HG02798 (cell line): ENCODE data around the gene SUCLG1.
"Not testable (repeated sequence)": the region's sequence is repeated elsewhere in the genome, so short reads cannot be mapped to it uniquely, and the experiment has no call there.

Experiments used
- ATAC-seq: cut with Tn5 transposase; IDR thresholded peaks from one replicate; pipeline ENCODE4 v1.9.1; 2021; ENCODE audit warnings: mild to moderate bottlenecking; ENCODE audit not compliant: unreplicated experiment, poor library complexity

The SUCLG1 gene

GRCh38 chr2:84472423-84472822 lies 13.3 kb upstream of the SUCLG1 start:
- not testable (repeated sequence) for ATAC-seq

- no peak for ATAC-seq
These were observed 8.3 kb upstream of the SUCLG1 start for GRCh38 chr2:84467389-84467788.

GRCh38 chr2:84461310-84461709 lies 2.2 kb upstream of the SUCLG1 start:
- ATAC-seq, result no peak

- ATAC-seq, result no peak
These were observed 1.6 kb upstream of the SUCLG1 start for GRCh38 chr2:84460670-84461069.

- ATAC-seq, result no peak
These were observed 907 bp upstream of the SUCLG1 start for GRCh38 chr2:84459944-84460429.

GRCh38 chr2:84458551-84459017 lies 496 bp downstream of the SUCLG1 start:
- peak; percentile 25 for ATAC-seq

DNA sequence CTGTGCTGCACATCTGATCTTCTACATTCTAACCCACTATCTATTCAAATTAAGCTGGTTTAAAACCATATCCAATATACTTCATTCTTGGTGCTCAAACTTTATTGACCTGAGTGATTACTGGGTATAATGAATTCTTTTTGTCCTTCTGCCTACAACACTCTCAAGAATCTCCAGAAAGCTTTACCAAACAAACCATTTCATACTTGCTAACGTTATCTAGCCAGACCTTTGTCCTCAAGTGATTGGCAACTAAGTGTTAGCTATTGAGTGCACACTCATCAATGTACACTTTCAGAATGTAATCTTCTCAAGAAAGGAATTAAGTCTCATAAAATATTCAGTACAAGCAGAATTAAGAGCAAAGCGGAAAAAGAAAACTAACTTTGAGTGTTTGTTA lies 1.4 kb downstream of the SUCLG1 start:
- no peak for ATAC-seq

DNA sequence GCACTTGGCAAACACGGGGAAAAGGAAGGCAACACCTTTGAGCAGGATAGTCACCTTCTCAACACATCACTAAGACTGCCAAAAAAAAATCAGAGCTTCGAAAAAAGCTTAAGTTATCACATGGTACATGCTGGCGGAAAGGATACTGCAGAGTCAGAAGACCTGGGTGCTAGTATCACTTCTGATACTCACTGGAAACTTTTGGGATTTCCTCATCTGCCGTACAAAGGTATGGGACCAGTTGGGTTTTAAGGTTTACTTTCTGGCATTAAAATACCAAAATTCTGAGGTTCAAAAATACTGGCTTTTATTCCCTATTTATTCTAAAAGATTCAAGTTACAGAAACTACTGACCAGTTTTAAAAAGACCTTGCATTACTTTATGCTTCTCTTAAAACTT lies 2.9 kb downstream of the SUCLG1 start:
- ATAC-seq, result no peak

GRCh38 chr2:84454581-84454980 lies 4.5 kb downstream of the SUCLG1 start:
- no peak for ATAC-seq

DNA sequence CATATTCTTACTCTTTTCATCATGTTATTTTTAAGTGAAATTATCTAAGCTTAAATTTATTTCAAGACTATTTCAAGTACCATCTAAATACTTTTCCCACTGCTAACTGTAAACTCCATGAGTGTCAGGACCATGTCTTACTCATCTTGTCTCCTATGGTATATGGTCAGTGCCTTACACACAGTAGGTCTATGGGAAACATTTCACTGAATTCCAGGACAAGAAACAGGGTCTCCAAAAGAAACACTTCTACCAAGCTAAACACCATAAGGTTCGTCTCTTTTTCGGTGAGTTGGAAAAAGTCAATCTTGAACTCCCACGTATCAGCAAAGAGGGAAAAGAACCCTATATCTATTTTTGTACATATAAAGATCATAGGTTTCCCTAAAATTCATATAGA lies 6.5 kb downstream of the SUCLG1 start:
- no peak for ATAC-seq

- no peak for ATAC-seq
These were observed 7.5 kb downstream of the SUCLG1 start for GRCh38 chr2:84451579-84451978.

DNA sequence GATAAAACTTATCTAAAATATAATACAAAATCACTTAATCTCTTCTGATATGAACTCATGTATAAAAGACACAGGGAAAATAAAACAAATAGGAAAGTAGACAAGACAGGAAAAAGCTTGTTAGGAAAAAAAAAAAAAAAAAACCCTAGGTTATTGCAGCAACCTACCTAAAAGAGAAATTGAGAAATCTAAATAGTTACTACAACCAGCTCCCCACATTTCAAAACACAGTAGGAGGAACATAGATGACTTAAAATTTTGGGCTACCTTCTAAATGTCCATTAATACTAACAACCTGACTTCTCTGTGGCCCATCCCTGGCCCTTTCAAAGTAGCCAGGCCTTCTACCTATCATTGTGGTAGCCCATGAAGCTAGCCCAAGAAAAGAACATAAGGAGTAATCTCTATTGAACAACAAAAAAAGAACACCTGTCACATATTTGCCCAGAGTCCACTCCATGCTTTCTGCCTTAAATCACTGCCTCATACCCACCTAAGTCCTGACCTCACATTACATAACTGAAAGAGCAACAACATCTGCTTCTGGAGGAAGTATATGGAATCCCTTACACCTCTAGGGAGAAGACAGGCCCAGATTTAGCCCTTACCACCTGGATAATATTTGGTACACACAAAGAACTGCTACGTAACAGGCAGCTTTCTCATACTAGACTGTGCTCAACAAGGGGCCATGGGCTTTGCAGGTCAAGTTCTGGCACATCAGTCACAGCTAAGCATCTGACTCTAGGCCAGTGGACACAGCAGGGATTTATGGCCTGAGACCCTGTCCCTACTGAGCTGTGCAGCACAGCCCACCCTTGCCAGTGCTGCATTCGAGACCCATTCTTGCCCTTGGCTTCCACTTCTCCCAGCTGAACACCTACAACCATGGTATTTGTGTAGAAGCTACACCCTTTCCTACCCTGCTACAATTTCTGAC lies 8.5 kb downstream of the SUCLG1 start:
- ATAC-seq, result no peak

GRCh38 chr2:84449711-84450110 lies 9.4 kb downstream of the SUCLG1 start:
- ATAC-seq, result no peak

DNA sequence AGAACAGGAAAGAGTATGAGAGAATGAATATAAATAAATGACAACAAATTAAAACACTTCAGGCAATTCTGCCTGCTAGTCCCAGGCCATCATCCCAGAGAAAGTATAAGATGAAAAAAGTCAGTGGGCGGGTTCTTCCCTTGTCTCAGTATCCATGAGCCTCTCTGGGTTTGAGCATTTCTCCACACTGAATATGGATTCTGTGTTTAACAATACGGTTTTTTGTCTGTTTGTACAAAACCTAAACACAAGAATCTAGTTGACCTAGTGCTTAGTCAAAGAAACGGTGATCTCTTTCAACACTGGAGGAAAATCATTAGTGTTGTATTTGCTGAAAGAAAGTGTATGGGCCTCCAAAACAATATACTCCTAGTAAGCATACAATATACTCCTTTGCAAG lies 10.0 kb downstream of the SUCLG1 start:
- no peak for ATAC-seq

DNA sequence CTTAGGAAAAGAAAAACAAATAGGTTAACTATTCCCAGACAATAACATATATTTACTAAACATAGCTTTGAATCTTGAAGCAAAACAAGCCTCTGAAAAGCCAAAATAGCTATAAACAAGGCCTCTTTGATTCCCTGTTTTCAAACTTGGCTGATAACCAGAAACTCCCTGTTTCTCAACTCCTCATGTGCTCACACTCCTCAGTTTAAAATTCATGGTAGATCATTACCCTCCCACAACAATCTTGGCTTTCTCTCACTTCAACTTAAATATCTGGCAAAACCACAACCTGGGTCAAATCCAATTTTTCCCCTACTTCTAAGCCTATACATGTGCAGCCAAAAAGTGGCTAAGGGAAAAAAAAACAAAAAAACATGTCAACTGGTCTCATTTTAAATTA lies 15.6 kb downstream of the SUCLG1 start:
- no peak for ATAC-seq

- ATAC-seq, result no peak
These were observed 16.2 kb downstream of the SUCLG1 start for GRCh38 chr2:84442888-84443287.

DNA sequence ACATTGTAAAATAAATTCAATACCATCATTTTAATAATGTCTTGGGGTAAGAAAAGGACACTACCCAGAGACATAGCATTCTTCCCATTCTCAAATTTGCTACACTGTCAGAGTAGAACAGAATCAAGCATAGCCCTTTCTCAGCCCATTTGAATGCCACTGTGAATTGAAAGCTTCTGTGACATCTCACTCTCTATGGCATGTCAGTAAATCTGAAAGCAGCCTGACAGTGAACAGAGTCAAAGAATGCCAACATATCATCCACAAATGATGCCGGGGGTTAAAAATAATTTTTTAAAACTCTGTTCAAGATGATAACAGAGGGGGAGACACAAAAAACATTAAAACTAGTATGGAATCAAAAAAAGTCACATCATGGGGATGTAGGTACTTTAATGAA lies 17.6 kb downstream of the SUCLG1 start:
- no peak for ATAC-seq

DNA sequence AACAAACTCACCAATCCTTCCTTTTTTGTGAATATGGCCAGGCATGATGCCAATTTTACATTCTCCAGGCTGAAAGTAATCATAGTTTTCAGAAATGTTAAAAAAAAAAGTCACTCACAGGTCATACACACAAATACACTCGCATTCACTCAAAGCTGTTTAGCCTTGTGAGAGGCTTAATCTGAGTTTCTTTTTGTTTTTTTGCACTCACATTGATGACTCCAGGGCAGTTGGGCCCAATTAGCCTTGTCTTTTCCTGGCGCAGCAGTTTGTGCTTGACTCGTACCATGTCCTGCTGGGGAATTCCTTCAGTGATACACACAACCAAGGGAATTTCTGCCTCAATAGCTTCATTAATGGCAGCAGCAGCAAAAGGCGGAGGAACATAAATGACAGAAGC lies 18.0 kb downstream of the SUCLG1 start:
- ATAC-seq, result no peak

DNA sequence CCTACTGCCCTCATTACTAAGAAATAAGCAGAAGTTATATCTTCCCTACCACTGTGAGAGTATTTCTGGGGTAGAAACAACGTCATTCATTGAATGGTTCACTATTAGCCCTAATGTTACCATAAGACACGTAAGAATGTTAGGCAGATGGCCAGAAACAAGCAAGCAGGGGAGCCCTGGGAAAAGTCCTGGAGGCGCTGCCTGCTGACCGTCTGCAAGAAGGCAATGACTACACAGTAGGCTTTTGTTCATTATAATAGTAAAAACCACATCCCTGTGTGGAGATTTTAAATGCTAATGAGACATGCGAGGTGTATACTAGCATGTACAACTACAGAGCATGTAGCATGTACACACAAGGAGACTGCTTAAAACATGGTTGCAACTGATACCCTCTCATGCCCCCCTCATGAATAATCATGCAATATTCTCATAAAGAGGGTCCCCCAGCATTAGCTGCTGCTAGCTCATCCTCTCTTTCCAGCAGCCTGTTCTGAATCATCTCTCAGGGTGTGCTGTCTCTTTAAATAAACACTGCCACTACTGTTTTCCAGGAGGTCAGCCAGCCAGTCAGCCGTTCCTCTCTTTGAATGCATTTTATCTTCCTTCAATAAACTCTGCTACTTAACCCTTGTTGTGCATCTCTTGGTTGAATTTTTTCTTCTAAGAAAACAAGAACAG lies 23.6 kb downstream of the SUCLG1 start:
- no peak for ATAC-seq

- ATAC-seq, result no peak
These were observed 29.8 kb downstream of the SUCLG1 start for GRCh38 chr2:84429328-84429727.
